NCI-H1694 treated with DMSO at 0.1 percent for 48 hours (cell line): ENCODE results near the gene PTTG1IP.
A peak's percentile ranks its signal among the peaks of the same experiment; 100 is the strongest.

Experiments
- DNase-seq: peaks from one replicate; lab custom pipeline; 2025; lab: John Stamatoyannopoulos, UW

The PTTG1IP gene

DNA sequence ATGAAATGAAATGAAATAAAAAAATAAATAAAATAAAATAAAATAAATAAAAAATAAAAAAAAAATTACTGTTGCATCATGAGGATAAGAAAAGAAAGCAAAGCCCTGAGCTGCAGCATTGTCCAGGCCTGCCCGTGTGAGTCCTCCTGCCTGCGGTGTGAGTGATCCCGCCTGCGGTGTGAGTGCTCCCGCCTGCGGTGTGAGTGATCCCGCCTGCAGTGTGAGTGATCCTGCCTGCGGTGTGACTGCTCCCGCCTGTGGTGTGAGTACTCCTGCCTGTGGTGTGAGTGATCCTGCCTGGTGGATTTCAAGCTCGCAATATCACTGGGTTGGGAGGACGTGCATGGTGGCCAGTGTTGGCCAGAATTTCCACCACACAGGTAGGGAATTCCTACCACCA is 22.4 kb upstream of the PTTG1IP start:
- DNase-seq = no peak

DNA sequence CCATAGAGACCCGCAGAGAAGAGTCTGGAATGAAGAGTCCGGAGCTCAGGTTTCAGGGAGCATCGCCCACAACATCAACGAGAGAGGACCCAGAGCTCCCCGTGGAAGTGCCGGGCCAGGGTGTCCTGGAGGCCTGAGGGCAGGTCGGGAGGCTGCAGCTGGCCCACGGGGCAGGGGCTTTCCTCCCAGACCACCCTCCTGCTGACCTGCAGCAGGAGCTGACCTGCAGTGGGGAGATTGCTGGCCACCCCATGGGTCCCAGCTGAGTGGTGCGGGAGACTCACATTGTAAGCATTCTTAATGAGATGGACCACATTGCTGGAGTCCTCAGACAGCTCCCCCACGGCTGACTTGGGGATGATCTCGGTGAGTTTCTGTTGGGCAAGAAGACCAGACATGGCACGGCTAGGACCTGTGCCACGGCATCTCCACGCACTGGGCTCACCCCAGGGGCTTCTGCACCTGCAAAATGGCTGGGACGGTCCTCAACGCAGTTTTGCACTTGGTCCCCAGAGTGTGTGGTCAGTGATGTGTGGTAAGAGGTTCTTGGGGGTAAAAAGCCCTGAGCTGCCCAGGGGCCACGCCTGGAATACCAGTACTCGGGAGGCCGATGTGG is 21.3 kb upstream of the PTTG1IP start:
- no peak for DNase-seq

DNA sequence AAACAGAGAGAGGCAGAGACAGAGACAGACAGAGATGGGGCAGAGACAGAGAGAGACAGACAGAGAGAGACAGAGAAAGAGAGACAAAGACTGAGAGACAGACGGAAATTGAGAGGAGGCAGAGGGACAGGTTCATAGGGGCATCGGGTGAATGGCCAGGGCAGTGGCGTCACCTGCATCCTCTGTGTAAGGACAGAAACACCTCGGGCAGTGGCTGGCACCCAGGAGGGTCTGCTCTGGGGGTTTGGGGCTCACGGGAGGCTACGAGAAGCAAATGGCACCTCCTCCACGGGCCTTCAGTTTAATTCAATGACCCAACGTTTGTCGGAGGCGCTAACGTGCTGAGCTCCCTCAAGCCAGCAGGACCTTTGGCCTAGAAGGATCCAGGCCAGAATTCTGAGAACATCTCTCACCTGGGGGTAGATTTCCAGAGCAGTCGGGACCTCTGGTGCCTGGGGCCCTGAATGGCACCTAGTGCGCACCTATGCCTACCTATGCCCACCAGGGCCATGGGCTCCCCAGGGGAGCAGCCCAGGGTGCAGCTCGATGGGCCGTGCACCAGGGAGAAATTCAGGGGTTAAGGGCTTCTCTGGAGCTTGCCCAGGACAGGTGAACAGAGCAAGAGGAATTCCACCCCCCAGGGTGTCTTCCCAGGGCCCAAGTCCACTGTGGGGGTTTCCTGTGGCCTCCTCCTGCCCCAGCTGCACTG is 20.6 kb upstream of the PTTG1IP start:
- DNase-seq = no peak

DNA sequence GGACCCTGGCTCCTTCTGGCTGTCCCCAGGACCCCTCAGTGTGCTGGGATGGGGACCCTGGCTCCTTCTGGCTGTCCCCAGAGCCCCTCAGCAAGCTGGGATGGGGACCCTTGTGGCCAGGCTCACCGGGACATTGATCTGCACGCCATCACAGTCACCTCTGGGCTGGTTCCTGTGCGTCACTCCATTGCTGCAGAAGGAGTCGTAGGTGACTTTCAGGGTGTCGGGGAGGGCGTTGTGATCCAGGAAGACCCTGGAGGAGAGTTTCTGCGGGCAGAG is 19.7 kb upstream of the PTTG1IP start:
- DNase-seq = no peak

DNA sequence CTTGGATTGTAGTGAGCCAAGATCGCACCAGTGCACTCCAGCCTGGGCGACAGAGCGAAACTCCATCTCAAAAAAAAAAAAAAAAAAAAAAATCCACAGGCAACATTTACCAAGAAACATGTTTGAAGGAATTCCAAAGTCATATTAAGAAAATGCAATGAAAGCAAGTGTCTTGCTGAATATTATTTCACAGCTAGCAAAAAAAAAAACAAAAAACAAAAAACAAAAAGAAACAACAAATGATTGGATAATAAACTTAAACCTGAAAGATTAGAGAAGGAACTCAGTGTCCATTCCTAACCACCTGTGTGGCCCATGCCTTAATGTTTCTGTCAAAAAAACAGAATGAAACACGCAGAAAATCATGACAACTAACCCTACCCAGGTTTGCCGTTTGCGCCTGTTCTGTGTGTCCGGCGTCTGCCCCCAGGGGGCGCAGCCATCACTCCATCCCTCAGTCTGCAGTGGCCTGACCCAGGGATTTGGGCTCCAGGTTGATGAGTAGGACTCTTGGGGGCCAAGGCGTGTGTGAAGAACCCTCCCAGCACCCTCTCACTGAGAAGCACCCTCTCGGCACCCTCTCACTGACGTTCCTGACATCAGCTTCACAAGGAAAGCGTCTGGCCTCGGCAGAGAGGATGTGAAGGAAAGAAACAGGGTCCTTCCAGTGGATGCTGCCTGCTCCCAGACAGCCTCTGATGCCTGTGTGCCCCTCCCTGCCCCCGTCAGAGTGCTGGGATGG is 19.2 kb upstream of the PTTG1IP start:
- peak; percentile 48 for DNase-seq

DNA sequence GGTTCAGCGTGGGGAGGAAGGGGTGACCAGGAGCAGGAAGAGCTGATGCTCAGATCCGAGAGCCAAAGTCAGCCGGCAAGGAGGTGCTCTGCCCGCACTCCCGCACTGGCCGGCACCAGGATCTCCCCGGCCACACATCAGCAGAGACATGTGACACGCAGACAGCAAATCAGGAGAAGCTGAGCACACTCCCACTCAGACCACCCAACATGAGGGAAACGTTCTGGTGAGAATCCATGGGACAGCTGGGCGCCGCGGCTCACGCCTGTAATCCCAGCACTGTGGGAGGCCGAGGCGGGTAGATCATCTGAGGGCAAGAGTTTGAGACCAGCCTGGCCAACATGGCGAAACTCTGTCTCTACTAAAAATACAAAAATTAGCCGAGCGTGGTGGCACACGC is 18.6 kb upstream of the PTTG1IP start:
- DNase-seq = no peak

DNA sequence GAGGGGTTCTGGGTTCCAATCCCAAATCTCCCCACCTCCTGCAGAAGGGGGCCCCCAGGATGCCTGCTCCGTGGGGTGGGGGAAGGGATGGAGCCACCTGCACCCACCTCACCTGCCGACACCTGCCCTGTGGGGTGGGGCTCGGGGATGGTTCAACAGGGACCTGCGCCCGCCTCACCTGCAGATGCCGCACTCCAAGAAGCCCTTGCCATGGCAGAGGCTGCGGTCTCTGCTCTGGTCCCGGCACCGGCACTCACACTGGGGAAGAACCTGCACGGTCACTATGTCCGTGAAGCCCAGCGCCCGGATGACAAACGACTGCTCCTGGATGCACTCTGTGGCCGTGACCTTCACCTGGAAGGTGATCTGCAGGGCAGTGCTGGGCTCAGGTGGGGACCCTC is 18.1 kb upstream of the PTTG1IP start:
- no peak for DNase-seq

DNA sequence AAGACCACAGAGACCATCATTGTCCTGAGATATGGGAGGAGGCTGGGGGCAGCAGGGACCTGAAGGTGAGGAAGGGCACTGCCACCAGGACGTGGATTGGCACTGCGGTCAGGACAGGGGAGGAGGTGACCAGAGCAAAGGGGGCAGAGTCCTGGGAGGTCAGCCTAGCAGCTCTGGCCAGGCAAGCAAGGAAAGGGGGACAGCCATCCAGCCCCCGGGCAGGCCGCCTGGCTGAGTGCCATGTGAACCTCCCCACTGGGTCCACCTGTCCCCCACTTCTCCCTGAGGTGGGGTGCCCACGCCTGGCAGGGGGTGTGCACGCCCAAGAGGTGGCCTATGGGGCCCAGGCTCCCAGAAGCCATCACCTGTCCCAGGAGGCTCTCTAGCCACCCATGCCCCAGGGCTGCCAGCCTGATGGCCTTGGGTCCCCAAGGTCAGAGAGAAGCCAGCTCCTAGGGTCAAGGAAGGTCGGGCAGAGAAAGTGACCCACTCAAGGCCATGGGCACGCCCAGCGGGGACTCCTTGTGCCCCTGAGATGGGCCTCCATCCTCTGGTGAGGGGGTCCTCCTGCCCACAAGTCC is 17.6 kb upstream of the PTTG1IP start:
- DNase-seq = no peak

DNA sequence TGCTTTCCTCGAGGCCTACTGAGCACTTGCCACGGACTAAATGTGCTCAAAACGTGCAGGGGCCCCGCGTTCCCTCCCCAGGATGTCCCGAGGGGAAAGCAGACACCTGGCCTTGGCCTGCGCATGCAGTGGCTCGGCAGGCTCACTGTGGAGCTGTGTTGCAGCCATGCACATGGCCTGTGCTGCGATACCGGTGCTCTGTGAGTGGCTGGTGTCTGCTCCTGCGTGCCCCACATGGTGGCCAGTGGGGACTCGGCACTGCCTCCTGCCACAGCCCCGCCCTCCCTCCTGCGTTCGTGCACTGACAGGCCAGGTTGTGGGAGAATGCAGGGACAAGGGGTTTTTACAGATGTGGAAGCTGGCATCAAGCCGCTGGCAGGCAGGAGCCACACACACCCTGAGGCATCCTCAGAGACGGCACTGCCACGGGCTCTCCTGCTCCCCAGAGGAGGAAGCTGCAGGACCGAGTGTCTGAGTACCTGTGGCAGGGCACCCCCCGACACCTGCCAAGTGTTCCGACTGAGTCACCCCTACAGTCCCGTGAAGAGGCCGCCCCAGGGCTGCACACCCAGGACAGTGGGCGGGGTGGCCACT is 16.9 kb upstream of the PTTG1IP start:
- DNase-seq = no peak

DNA sequence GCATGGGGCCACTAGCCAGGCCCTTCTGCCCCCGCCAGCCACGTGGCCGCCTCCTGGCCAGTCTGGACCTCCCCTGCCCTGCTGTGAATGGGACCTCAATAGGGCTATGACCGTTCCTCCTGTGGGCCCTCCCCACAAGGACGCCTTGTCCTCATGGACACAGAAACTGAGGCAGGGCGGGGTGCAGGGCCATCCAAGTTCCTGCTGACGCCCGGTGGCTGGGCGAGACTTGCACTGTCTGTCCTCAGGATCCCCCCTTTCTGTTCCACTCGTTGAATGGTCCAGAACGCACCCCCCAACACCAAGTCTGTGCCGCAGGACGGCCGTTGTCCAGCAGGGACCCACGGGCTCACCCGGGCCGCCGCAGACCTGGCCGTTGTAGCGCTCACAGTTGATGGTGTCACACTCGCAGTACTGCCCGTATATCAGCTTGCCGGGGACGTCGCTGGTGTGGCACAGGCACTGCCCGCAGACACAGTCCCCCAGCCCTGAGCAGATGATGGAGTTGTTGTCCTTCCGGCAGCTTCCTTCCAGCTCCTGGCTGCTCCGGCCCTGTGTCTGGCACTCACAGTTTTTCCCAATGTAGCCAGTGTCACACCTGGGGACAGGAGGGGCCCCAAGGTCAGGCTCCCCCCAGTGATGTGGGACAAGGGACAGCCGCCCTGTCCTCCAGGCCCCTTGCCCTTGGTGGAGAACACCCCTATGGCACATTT is 16.3 kb upstream of the PTTG1IP start:
- DNase-seq = no peak

DNA sequence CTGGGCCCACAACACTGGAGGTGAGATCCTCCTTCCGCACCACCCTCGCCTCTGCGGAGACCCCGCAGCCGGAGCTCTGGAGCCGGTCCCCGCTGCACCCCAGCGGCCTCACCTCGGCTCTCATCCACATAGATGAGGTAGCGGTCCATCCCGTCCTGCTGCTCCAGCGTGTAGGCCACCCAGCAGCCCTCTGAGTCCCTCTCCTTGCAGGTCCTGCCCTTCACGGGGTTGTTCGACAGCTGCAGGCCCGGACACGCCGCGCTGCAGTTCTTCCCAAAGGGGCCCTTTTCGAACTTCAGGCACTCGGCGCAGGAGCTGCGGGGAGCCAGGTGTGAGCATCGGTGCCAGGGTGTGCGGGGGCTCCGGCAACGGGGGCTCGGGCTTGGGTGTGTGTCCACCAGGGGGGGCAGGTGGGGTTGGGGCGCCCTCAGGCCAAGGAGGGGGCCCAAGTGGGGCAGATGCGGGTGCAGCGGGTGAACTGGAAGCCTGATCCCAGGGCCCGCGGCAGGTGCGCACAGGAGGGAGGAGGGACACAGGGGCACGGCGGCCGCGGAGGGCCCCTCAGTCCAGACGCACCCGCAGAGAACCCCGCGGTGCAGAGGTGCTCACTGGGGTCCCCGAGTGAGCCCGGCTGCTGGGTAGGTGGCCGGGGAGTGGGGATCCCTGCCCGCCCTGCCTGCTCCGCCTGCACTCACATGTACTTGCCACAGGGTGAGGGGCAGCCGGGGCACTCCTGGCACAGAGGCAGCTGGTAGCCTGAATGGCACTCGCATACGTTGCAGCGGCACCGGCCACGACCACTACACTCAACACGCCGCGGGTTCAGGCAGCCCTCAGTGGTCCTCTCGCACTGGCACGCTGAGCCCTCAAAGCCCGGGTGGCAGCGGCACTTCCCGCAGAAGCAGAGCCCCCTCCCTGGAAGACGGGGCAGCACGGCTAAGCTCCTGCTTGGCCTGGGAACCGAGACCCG is 15.4 kb upstream of the PTTG1IP start:
- no peak for DNase-seq

DNA sequence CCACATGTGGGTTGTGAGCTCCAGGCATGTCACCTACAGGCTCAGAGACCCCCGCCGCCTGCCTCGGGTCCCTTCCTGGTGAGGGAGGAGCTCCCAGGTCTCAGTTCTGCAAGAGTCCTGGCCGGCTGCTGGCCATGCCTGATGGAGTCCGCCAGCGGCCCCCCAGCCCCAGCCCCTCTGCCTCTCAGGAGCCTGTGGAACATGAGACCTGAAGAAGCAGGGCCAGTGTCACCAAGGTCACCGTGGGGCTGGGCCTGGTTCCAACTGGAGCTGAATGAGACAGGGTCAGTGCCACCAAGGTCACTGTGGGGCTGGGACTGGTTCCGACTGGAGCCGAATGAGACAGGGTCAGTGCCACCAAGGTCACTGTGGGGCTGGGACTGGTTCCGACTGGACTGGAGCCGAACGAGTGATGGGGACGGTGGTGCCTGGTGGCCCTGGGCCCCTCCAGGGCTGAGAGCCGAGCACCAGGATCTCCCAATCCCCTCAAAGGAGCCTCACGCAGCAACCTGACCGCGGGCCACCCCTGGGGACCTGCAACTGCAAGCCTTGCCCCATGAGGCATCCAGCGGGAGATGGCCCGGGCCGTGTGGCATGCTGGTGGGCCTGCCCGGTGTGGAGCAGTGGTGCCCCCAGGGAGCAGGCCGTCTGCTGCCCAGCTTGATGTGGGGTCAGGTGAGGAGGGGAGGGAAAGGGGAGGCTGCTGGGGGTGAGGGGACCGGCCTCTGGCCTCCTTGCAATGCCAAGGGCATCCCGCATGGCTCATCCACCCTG is 14.5 kb upstream of the PTTG1IP start:
- DNase-seq = no peak

DNA sequence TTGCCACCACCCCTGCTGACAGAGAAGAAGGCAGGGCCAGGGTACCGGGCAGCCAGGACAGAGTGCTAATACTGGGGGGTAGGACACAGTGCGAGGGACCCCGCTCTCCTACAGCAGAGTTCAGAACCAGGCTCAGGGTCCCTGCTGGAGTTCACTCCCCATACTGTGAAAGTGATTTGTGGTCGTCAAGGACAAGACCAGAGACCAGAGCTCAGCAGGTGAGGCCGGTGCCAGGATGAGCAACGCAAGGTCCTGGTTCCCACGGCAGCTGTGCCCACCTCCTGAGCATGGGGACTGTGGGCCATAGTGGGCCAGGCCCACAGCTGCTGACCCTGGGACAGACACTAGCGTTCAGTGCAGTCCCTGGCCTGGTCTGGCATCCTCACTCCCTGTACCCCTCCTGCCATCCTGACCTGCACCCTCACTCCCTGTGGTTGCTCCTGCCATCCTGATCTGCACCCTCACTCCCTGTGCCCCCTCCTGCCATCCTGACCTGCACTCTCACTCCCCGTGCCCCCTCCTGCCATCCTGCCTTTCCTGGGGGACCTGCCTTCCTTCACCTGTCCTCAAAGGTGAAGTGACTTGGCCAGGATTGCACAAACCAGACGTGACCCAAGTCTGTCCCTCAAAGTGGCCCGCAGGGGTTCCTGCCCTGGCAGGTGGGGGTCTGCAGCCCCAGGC is 13.8 kb upstream of the PTTG1IP start:
- no peak for DNase-seq

DNA sequence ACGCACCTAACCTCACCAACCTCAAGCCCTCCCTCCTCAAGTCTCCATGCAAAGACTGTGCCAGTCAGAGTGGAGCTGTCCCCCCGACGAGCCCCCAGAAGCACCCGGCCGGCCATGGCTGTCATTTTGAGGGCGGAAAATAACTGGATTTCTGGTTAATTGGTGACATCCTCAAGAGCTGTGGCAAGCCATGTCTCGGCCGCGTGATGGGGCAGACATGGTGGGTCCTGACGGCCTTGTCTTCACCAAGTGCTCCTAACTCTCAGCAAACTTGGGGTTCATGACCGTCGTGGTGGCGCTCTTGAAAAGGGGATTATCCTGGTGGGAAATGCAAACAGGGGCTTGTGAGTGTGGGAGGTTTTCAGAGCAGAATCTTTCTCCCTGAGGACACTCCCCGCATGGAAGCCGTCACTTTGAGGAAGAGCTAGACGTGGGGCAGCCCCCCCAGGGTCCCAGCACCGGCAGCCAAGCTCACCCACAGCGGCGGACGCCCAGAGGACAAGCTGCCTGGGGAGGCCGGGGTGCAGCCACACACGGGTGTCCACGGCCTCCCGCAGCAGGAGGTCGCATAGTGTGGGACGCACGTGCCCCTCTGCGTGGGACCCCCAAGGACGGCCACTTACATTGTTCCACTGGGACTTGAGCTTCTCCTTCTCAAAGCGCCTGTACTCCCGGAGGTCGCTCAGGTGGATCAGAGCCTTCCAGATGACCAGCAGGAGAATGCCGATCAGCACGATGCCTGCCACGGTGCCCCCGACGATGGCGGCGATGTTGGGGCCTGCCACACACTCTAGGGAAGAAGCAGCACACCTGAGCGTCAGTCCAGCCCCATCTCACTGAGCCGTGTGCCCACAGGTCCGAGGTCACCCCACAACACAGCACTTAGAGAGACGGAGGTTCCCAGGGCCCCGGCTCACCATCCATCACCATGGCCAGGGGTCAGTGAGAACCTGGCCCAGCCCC is 12.9 kb upstream of the PTTG1IP start:
- no peak for DNase-seq

DNA sequence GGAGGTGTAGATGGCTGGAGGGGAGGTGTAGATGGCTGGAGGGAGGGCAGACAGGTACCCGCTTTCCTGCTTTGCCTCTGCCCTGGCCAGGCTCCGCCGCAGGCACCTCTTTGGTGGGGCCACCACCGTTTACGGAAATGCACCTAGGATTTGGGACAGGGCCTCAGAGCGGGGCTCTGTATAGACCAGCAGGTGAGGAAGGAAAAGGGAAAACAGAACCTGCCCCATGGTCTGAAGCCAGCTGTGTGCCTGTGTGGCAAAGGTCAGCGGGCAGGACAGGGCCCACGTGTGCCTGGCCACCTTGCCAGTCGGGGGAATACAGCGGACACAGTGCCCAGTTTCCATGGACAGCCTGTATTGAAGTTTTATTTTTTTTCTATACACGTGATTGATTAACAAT is 12.1 kb upstream of the PTTG1IP start:
- no peak for DNase-seq

DNA sequence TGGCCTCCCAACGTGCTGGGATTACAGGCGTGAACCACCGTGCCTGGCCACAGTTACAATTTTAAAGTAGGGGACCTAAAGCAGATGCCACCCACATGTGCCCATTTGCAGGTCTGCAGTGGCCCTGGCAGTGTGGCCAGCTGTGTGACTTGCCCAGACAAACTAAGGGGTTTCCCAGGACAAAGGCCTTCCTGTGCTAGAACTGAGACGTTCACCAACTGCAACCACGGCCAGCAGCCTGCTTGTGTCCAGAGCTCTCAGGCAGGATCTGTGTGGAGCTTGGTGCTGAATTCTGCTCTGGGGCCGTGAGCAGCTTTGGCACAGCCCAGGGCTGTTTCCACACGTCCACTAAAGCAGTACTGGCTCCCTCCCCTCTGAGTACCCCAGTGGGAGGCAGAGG is 10.6 kb upstream of the PTTG1IP start:
- DNase-seq = no peak

DNA sequence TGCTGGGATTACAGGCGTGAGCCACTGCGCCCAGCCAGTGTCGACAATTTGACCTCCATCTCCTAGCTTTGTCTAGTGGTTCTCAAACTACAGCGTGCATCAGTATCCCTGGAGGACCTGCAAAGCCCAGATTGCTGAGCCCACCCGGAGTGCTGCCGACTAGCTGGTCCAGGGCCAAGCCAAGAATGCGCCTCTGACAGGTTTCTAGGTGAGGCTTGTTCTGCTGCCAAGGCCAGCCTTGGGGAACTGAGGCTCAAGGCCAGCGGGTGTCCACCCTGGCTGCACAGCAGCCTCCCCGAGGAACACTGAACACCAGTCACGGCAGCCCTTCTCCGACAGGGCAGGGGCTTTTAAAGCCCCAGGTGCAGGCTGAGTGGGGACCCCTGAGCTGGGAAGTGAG is 9.8 kb upstream of the PTTG1IP start:
- DNase-seq = no peak

DNA sequence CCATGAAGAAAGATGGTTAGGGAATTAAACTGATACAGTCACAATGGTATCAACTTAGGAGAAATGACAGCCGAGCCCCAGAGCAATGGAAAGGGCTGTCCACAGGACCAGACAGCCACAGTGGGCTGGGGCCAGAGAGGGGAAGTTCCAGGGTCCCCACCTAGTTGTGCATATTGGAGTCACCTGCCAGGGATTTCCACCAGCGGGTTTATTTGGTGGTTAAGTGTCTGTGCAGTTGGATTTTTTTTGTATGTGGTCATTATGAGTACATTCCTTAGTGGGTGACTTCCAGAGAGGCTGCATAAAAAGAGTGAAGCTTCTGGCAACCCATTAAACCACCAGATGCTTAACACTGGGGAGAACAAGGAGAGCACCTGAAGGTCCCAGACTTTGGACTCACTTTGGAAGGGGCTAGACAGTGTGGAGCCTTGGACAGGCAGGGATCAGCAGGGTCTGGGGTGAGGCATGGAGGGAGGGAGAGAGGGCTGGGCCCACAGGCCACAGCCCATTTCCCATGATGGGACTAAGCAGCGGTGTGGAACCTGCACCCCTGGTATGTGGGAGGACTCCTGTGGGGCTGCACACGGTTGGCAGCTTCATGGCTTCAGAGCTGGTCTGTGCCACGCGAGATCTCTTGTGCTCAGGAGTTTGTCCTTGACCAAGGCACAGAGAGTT is 7.8 kb upstream of the PTTG1IP start:
- no peak for DNase-seq
